ENCODE measurements around the gene CA14.

GRCh38 chr1:150293433-150294253 is 36.1 kb downstream of the CA14 start, which contains the start of gene MRPS21:
- TF ChIP-seq POLR2A (IDR thresholded peaks at IDR 0.05) (peak in 1 of 2 donors; percentile 24), CTCF (IDR thresholded peaks at IDR 0.05) (no peak)

All from vagina (tissue), 2 donors.